ENCODE data around the gene ACIN1. TPM values are rescaled to one million over a fixed set of nuclear protein-coding genes. Genes with fewer than 3 reads are reported as not detected.
A peak's percentile ranks its signal among the peaks of the same experiment; 100 is the strongest.

The ACIN1 gene
- total and polyA plus RNA-seq, 2 of the 13 experiments (the other 11 are each of a cell fraction or from before 2014, with no cell fraction given) = 165 to 183 TPM

DNA sequence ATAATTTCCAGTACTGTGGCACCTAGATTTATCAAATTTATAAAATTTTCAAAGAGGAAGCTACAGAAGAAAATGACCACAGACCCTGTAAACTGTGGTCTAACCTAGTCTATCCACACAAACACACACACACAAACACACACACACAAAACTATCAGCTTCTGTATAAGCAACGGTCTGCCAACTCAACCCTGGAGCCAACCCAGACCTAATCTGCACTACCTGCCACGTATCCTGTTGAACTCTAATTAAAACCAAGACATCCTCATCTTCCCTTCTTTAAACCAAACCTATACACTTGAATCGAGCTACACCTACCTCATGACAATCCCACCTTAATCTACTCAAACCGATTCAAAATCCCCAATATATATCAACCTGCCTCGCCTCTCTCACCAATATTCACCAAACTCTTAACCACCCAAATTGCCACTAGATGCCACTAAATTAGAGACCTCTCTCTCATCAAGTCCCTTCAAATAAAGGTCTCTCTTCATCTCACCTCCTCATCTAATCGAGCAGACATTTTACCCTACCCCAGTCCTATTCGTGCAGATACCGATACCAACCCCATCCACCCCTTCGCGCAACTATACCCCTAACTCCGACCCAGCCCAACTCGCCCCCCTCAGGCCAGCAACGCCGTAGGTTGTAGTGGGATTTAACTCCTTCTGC, 808 bp downstream of the ACIN1 start (continued):
- TF ChIP-seq, protein P1, sequence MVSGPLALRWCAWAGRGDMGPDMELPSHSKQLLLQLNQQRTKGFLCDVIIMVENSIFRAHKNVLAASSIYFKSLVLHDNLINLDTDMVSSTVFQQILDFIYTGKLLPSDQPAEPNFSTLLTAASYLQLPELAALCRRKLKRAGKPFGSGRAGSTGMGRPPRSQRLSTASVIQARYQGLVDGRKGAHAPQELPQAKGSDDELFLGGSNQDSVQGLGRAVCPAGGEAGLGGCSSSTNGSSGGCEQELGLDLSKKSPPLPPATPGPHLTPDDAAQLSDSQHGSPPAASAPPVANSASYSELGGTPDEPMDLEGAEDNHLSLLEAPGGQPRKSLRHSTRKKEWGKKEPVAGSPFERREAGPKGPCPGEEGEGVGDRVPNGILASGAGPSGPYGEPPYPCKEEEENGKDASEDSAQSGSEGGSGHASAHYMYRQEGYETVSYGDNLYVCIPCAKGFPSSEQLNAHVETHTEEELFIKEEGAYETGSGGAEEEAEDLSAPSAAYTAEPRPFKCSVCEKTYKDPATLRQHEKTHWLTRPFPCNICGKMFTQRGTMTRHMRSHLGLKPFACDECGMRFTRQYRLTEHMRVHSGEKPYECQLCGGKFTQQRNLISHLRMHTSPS (CRISPR knock-in tag; IDR thresholded peaks at IDR 0.05; ENCODE audit: low read depth) = no peak
- TF ChIP-seq ZNF333 (CRISPR knock-in tag; IDR thresholded peaks at IDR 0.05; ENCODE audit: borderline replicate concordance) = no peak
- TF ChIP-seq ARNTL (CRISPR knock-in tag; IDR thresholded peaks at IDR 0.05) = no peak
- no peak for TF ChIP-seq CSRNP1 (CRISPR knock-in tag; IDR thresholded peaks at IDR 0.05)
- peak; percentile 6; the same call in 1 of the 2 replicates for TF ChIP-seq PPARG (CRISPR knock-in tag; conservative IDR thresholded peaks at IDR 0.05)
- 0 out of 2 replicates have a peak, but pooled peaks have one; percentile 20 for TF ChIP-seq ZNF180 (CRISPR knock-in tag; IDR thresholded peaks at IDR 0.05; ENCODE audit: borderline replicate concordance, low read depth)
- TF ChIP-seq NFE2L2 (IDR thresholded peaks at IDR 0.05; ENCODE audit: low read length) = 0 out of 2 replicates have a peak, but pooled peaks have one; percentile 8
- TF ChIP-seq MAF1 (CRISPR knock-in tag; IDR thresholded peaks at IDR 0.05; ENCODE audit: borderline replicate concordance) = no peak
- TF ChIP-seq, protein P2, sequence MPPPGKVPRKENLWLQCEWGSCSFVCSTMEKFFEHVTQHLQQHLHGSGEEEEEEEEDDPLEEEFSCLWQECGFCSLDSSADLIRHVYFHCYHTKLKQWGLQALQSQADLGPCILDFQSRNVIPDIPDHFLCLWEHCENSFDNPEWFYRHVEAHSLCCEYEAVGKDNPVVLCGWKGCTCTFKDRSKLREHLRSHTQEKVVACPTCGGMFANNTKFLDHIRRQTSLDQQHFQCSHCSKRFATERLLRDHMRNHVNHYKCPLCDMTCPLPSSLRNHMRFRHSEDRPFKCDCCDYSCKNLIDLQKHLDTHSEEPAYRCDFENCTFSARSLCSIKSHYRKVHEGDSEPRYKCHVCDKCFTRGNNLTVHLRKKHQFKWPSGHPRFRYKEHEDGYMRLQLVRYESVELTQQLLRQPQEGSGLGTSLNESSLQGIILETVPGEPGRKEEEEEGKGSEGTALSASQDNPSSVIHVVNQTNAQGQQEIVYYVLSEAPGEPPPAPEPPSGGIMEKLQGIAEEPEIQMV (CRISPR knock-in tag; IDR thresholded peaks at IDR 0.05; ENCODE audit: low read depth) = no peak
- TF ChIP-seq KDM1A (CRISPR knock-in tag; IDR thresholded peaks at IDR 0.05) = 0 out of 2 replicates have a peak, but pooled peaks have one; percentile 6
- no peak for TF ChIP-seq PHF8 (CRISPR knock-in tag; IDR thresholded peaks at IDR 0.05)
- TF ChIP-seq ZNF780A (CRISPR knock-in tag; IDR thresholded peaks at IDR 0.05) = no peak
- no peak; the same call in 1 of the 2 replicates for TF ChIP-seq ATF2 (CRISPR knock-in tag; IDR thresholded peaks at IDR 0.05)
- TF ChIP-seq ZNF292 (CRISPR knock-in tag; IDR thresholded peaks at IDR 0.05; ENCODE audit: borderline replicate concordance, low read depth) = no peak
- TF ChIP-seq, protein P3, sequence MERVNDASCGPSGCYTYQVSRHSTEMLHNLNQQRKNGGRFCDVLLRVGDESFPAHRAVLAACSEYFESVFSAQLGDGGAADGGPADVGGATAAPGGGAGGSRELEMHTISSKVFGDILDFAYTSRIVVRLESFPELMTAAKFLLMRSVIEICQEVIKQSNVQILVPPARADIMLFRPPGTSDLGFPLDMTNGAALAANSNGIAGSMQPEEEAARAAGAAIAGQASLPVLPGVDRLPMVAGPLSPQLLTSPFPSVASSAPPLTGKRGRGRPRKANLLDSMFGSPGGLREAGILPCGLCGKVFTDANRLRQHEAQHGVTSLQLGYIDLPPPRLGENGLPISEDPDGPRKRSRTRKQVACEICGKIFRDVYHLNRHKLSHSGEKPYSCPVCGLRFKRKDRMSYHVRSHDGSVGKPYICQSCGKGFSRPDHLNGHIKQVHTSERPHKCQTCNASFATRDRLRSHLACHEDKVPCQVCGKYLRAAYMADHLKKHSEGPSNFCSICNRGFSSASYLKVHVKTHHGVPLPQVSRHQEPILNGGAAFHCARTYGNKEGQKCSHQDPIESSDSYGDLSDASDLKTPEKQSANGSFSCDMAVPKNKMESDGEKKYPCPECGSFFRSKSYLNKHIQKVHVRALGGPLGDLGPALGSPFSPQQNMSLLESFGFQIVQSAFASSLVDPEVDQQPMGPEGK (CRISPR knock-in tag; IDR thresholded peaks at IDR 0.05) = peak; percentile 42
- TF ChIP-seq MYNN (CRISPR knock-in tag; IDR thresholded peaks at IDR 0.05; ENCODE audit: low read depth) = no peak
- no peak for TF ChIP-seq HMGXB4 (CRISPR knock-in tag; IDR thresholded peaks at IDR 0.05; ENCODE audit: borderline replicate concordance in 1 of 2, low read depth in 1 of 2)
- no peak for TF ChIP-seq BCL6 (CRISPR knock-in tag; IDR thresholded peaks at IDR 0.05)

All from HepG2 (cell line).